NK-92 treated with Interleukin-12 subunit alpha and Interleukin-12 subunit beta, amount 100 ng/mL, for 24 hours (cell line): ENCODE measurements around the gene MTM1.

Experiments
- DNase-seq: peaks from one replicate; lab custom pipeline; 2025; lab: John Stamatoyannopoulos, UW

MTM1 gene

GRCh38 chrX:150664290-150664689 is 95.9 kb downstream of the MTM1 start:
- no peak for DNase-seq

- no peak for DNase-seq
These were observed 107.8 kb downstream of the MTM1 start for GRCh38 chrX:150676221-150676620.

- no peak for DNase-seq
These were observed 112.6 kb downstream of the MTM1 start for GRCh38 chrX:150680974-150681373.

- DNase-seq: no peak
These were observed 114.7 kb downstream of the MTM1 start for GRCh38 chrX:150683112-150683511.

- no peak for DNase-seq
These were observed 115.2 kb downstream of the MTM1 start for GRCh38 chrX:150683536-150684146.

- DNase-seq: no peak
These were observed 120.6 kb downstream of the MTM1 start for GRCh38 chrX:150688911-150689451.

- peak; percentile 3 for DNase-seq
These were observed 121.7 kb downstream of the MTM1 start for GRCh38 chrX:150690126-150690525.

GRCh38 chrX:150692296-150692695 is 123.9 kb downstream of the MTM1 start:
- DNase-seq: no peak

- DNase-seq: peak; percentile 32
These were observed 124.7 kb downstream of the MTM1 start, which contains the start of gene MTMR1 for GRCh38 chrX:150692831-150693724. TSS of gene MTMR1 (plus strand) at chrX:150693396. CDS start at chrX:150693531, 135 bp downstream.

- DNase-seq: peak; percentile 72
These were observed 125.5 kb downstream of the MTM1 start for GRCh38 chrX:150693725-150694574.

GRCh38 chrX:150694738-150695410 is 126.5 kb downstream of the MTM1 start:
- DNase-seq: no peak

GRCh38 chrX:150696331-150696730 is 127.9 kb downstream of the MTM1 start:
- DNase-seq: no peak

GRCh38 chrX:150696866-150697265 is 128.4 kb downstream of the MTM1 start:
- DNase-seq: no peak

GRCh38 chrX:150697641-150698040 is 129.2 kb downstream of the MTM1 start:
- no peak for DNase-seq

GRCh38 chrX:150698981-150699380 is 130.6 kb downstream of the MTM1 start:
- DNase-seq: no peak

GRCh38 chrX:150700107-150700506 is 131.7 kb downstream of the MTM1 start:
- no peak for DNase-seq

GRCh38 chrX:150701377-150701776 is 133.0 kb downstream of the MTM1 start:
- no peak for DNase-seq

- no peak for DNase-seq
These were observed 134.7 kb downstream of the MTM1 start for GRCh38 chrX:150702966-150703694.

GRCh38 chrX:150703695-150703974 is 135.2 kb downstream of the MTM1 start:
- no peak for DNase-seq

GRCh38 chrX:150704030-150704613 is 135.7 kb downstream of the MTM1 start:
- DNase-seq: no peak

GRCh38 chrX:150712619-150713018 is 144.2 kb downstream of the MTM1 start:
- DNase-seq: no peak
